ENCODE results near the gene RPN1. TPM values are rescaled to one million over a fixed set of nuclear protein-coding genes. Genes with fewer than 3 reads are reported as not detected.

RPN1 gene
- total and polyA plus RNA-seq, 2 of the 8 experiments (the other 6 are each of a cell fraction or from before 2014, with no cell fraction given), result 165 to 211 TPM

DNA sequence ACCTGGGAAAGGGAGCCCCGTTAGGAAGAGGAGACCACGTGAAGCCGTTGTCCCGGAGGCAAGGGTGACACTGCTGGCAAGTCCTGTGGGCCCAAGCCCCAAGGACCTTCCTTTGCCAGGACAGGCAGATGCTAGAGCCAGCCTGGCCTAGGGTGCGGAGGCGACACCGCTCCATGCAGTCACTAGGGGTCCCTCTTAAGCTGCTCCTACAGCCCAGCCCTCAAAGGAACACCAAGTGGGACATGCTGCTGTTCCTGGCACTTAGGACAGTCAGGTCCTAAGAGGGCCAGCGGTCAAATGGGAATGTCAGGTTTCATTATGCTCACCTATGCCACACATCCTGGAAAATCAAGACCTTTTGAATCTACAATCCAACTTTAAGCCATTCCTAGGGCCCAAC, 59.7 kb downstream of the RPN1 start:
- no peak overlapping the region for H2BK5ac ChIP-seq (ENCODE audit: low read depth, low read length)
- no peaks in the 10 kb centered on the region for H3K27me3 ChIP-seq (replicated peaks in 1 of 4; ENCODE audit: control insufficient read depth in 3 of 4, extremely low read depth in 1 of 4, insufficient read depth in 3 of 4, low read length in 3 of 4)
- no peaks in the 10 kb centered on the region for H3K79me1 ChIP-seq (ENCODE audit: low read depth, low read length)
- no peak overlapping the region for H3K4ac ChIP-seq (replicated peaks; ENCODE audit: insufficient read length, low read depth, low read length)
- H3K56ac ChIP-seq (replicated peaks; ENCODE audit: insufficient read length, low read depth, low read length), result no peak overlapping the region
- no peak overlapping the region for H4K5ac ChIP-seq (ENCODE audit: insufficient read length, low read depth, low read length)
- no peak overlapping the region for H4K8ac ChIP-seq (ENCODE audit: extremely low read depth, insufficient read depth, low read length)
- H3K36me3 ChIP-seq (ENCODE audit: control insufficient read depth in 2 of 4, insufficient read depth in 4 of 4, low read length in 3 of 4), result no peaks in the 10 kb centered on the region
- H3K18ac ChIP-seq (ENCODE audit: extremely low read depth, low read length), result no peak overlapping the region
- POLR2A ChIA-PET (ENCODE audit: partially characterized antibody), result interaction anchor here (1.0 kb wide), 1 partner anchor 90 kb away, joined by 4 read pairs; no protein-coding TSS in a partner anchor
- peak; percentile 87 for FAIRE-seq
- TF ChIP-seq, protein P1, sequence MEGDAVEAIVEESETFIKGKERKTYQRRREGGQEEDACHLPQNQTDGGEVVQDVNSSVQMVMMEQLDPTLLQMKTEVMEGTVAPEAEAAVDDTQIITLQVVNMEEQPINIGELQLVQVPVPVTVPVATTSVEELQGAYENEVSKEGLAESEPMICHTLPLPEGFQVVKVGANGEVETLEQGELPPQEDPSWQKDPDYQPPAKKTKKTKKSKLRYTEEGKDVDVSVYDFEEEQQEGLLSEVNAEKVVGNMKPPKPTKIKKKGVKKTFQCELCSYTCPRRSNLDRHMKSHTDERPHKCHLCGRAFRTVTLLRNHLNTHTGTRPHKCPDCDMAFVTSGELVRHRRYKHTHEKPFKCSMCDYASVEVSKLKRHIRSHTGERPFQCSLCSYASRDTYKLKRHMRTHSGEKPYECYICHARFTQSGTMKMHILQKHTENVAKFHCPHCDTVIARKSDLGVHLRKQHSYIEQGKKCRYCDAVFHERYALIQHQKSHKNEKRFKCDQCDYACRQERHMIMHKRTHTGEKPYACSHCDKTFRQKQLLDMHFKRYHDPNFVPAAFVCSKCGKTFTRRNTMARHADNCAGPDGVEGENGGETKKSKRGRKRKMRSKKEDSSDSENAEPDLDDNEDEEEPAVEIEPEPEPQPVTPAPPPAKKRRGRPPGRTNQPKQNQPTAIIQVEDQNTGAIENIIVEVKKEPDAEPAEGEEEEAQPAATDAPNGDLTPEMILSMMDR (IDR thresholded peaks at IDR 0.05; ENCODE audit: control extremely low read depth in 1 of 3, insufficient read depth in 1 of 3, low read depth in 1 of 3, low read length in 3 of 3), result peak; percentile 81 to 90 (median 87)
- TF ChIP-seq EGR1 (IDR thresholded peaks at IDR 0.05; ENCODE audit: borderline replicate concordance, low read depth, low read length) (no peak), POU5F1 (IDR thresholded peaks at IDR 0.05; ENCODE audit: low read depth, low read length) (no peak), KDM5A (IDR thresholded peaks at IDR 0.05; ENCODE audit: low read length) (no peak), RAD21 (IDR thresholded peaks at IDR 0.05 in 1 of 2, conservative IDR thresholded peaks at IDR 0.05 in 1 of 2; ENCODE audit: low read depth in 2 of 2, low read length in 2 of 2) (peak; percentile 73 to 84), GABPA (IDR thresholded peaks at IDR 0.05; ENCODE audit: borderline replicate concordance, insufficient read depth, low read length) (peak; percentile 66; the same call in 1 of the 2 replicates), SIN3A (conservative IDR thresholded peaks at IDR 0.05 in 1 of 2, IDR thresholded peaks at IDR 0.05 in 1 of 2; ENCODE audit: low read depth in 1 of 2, low read length in 2 of 2) (no peak), MAFK (IDR thresholded peaks at IDR 0.05; ENCODE audit: low read depth, low read length) (no peak)
- no peaks in the 10 kb centered on the region for H4K20me1 ChIP-seq (replicated peaks in 1 of 2; ENCODE audit: control insufficient read depth in 1 of 2, insufficient read depth in 2 of 2, low read length in 2 of 2)
- H4K91ac ChIP-seq (replicated peaks; ENCODE audit: insufficient read length, low read length), result no peak overlapping the region
- H3K27ac ChIP-seq (ENCODE audit: low read depth, low read length), result no peak overlapping the region
- H2BK15ac ChIP-seq (ENCODE audit: low read length), result no peak overlapping the region
- H2BK12ac ChIP-seq (ENCODE audit: low read depth, low read length), result no peak overlapping the region
- no peak overlapping the region for H2BK20ac ChIP-seq (ENCODE audit: low read length)
- H3K4me3 ChIP-seq (ENCODE audit: extremely low read depth in 1 of 4, insufficient read depth in 2 of 4, low read depth in 3 of 4, low read length in 4 of 4), result no peak overlapping the region
- H3K23me2 ChIP-seq (ENCODE audit: low read depth, low read length), result no peaks in the 10 kb centered on the region
- no peaks in the 10 kb centered on the region for H3K9me3 ChIP-seq (ENCODE audit: insufficient read depth in 2 of 2, low read depth in 1 of 2, low read length in 1 of 2)
- CTCF ChIA-PET (ENCODE audit: partially characterized antibody), result interaction anchor here (0.7 to 14.8 kb wide), 16 partner anchors 9 to 484 kb away, joined by 3 to 160 read pairs (median 4); no protein-coding TSS in a partner anchor
- no peak overlapping the region for H3K4me2 ChIP-seq (ENCODE audit: insufficient read depth in 1 of 2, low read depth in 2 of 2, low read length in 2 of 2)
- H3K9ac ChIP-seq (replicated peaks in 1 of 4; ENCODE audit: extremely low read depth in 1 of 4, low read depth in 3 of 4, low read length in 3 of 4), result no peak overlapping the region
- H2AFZ ChIP-seq (ENCODE audit: low read length), result no peak overlapping the region
- H2BK120ac ChIP-seq (replicated peaks; ENCODE audit: low read depth, low read length), result no peak overlapping the region
- no peaks in the 10 kb centered on the region; a peak in 1 of 7 replicates for H3K4me1 ChIP-seq (replicated peaks in 1 of 4; ENCODE audit: control insufficient read depth in 3 of 4, insufficient read depth in 4 of 4, low read length in 3 of 4)
- peak in 1 of 2 experiments; percentile 75 for DNase-seq (ENCODE audit: low read depth in 1 of 2, low spot score in 2 of 2)
- no peak overlapping the region for H2AK5ac ChIP-seq (ENCODE audit: low read depth, low read length)
- H3K79me2 ChIP-seq (ENCODE audit: control insufficient read depth in 1 of 2, insufficient read depth in 2 of 2, low read length in 2 of 2), result no peaks in the 10 kb centered on the region
- H3K23ac ChIP-seq (ENCODE audit: insufficient read length), result no peak overlapping the region
- H3K14ac ChIP-seq (ENCODE audit: insufficient read length), result no peak overlapping the region
- WGBS, 2 experiments (ENCODE audit: extremely low coverage in 1 of 2, insufficient coverage in 1 of 2, insufficient read length in 1 of 2, insufficient replicate concordance in 2 of 2, low coverage in 1 of 2, low lambda C conversion rate in 2 of 2, missing lambda C conversion rate in 1 of 2), result 62% methylated on average over 8 of the region's 8 CpGs; no CpG with 5 or more reads in 1 of the 2 experiments
